HCT116 (cell line): Measurements from ENCODE around the gene MAMLD1. TPM values are rescaled to one million over a fixed set of nuclear protein-coding genes. Genes with fewer than 3 reads are reported as not detected.

ENCODE experiments used
- ATAC-seq: fragments of 200-7000 bp; cut with Tn5 transposase; 2 replicates; pipeline ENCODE4 v1.9.1; 2020; ENCODE audit warnings: mild to moderate bottlenecking, moderate library complexity
- BruUV-seq: library from RNA; stranded (reverse); fragments of 400-500 nt; replicated peaks from 2 replicates; lab custom pipeline; 2021; lab: Mats Ljungman, UMichigan
- CTCF ChIA-PET: fragments of 300-600 bp; sonication (Branson Sonifier 250); formaldehyde crosslinking; loops from one replicate; lab custom pipeline; 2021; ENCODE audit warnings: antibody characterized with exemption; lab: Charles Lee
- POLR2A ChIA-PET: fragments of 300-600, 350-600 bp; sonication (Branson Sonifier 250); formaldehyde crosslinking; loops from one replicate; lab custom pipeline; 2021; ENCODE audit warnings: antibody characterized with exemption; lab: Charles Lee
- RAD21 ChIA-PET, 2 experiments: fragments of 300-600 bp; sonication (Branson Sonifier 250); formaldehyde crosslinking; loops; one replicate each; lab custom pipeline; 2023; ENCODE audit warnings: low total read pairs in 2 of 2; ENCODE audit not compliant: uncharacterized antibody in 2 of 2, unreplicated experiment in 2 of 2, low non-redundant PET in 1 of 2; lab: Charles Lee
- DNase-seq: peaks from one replicate; pipeline ENCODE4 v3.0.0-alpha.2; 2010; ENCODE audit warnings: low read depth, low spot score
- H2AFZ ChIP-seq: fragments of 200-600 bp; shearing (Covaris generic), sonication (generic); 2 replicates; pipeline ENCODE4 v1.6.1; 2017; ENCODE audit warnings: low read depth, mixed run types, mixed read lengths, antibody characterized with exemption, low read length; ENCODE audit not compliant: poor library complexity, severe bottlenecking
- H3K27ac ChIP-seq: 2 replicates; pipeline ENCODE4 v1.5.1; 2012; ENCODE audit warnings: low read depth, low read length
- H3K27me3 ChIP-seq: fragments of 200-600 bp; sonication (generic); 2 replicates; pipeline ENCODE4 v1.6.1; 2016; ENCODE audit warnings: mixed run types, low read length, mixed read lengths; ENCODE audit not compliant: insufficient read depth
- H3K36me3 ChIP-seq, 2 experiments: fragments of 200-500 bp in 1 of 2; fragments of 200-600 bp in 1 of 2; sonication (Bioruptor generic) in 1 of 2; sonication (generic) in 1 of 2; 2 replicates each; pipeline versions ENCODE4 v1.5.1 to v1.6.1; 2014 to 2016; ENCODE audit warnings: low read length in 2 of 2, inconsistent platforms in 1 of 2, mixed read lengths in 1 of 2, mixed run types in 1 of 2; ENCODE audit not compliant: insufficient read depth in 2 of 2, control insufficient read depth in 1 of 2
- H3K4me1 ChIP-seq, 2 experiments: fragments of 200-600 bp in 1 of 2; sonication (generic) in 1 of 2; 2 replicates each; pipeline versions ENCODE4 v1.5.1 to v1.6.1; 2012 to 2017; ENCODE audit warnings: low read length in 2 of 2, inconsistent platforms in 1 of 2, mild to moderate bottlenecking in 1 of 2, mixed read lengths in 1 of 2, mixed run types in 1 of 2, moderate library complexity in 1 of 2; ENCODE audit not compliant: insufficient read depth in 2 of 2, control insufficient read depth in 1 of 2
- H3K4me2 ChIP-seq: fragments of 200-600 bp; sonication (generic); 2 replicates; pipeline ENCODE4 v1.6.1; 2017; ENCODE audit warnings: mixed run types, low read length, mixed read lengths
- H3K4me3 ChIP-seq, 2 experiments: fragments of 200-600 bp in 1 of 2; sonication (generic) in 1 of 2; replicated peaks in 1 of 2; 2 replicates each; pipeline ENCODE4 v1.5.1; 2011 to 2016; ENCODE audit warnings: low read length in 2 of 2, control low read depth in 1 of 2, low read depth in 1 of 2, mild to moderate bottlenecking in 1 of 2, mixed read lengths in 1 of 2, mixed run types in 1 of 2
- H3K79me2 ChIP-seq: fragments of 200-600 bp; sonication (generic); 2 replicates; pipeline ENCODE4 v1.6.1; 2017; ENCODE audit warnings: mild to moderate bottlenecking, mixed run types, low read length, moderate library complexity, mixed read lengths; ENCODE audit not compliant: insufficient read depth
- H3K9ac ChIP-seq: fragments of 200-600 bp; sonication (generic); 2 replicates; pipeline ENCODE4 v1.6.1; 2016; ENCODE audit warnings: low read length, mixed read lengths
- H3K9me2 ChIP-seq: fragments of 200-600 bp; sonication (generic), shearing (Covaris generic); 2 replicates; pipeline ENCODE4 v1.6.1; 2017; ENCODE audit warnings: mixed run types, mild to moderate bottlenecking, moderate library complexity; ENCODE audit not compliant: insufficient read depth
- H3K9me3 ChIP-seq, 2 experiments: fragments of 200-500 bp in 1 of 2; fragments of 200-600 bp in 1 of 2; sonication (Bioruptor generic) in 1 of 2; sonication (generic) in 1 of 2; 2 replicates each; pipeline ENCODE4 v1.6.1; 2014 to 2017; ENCODE audit warnings: low read length in 2 of 2, mixed read lengths in 2 of 2, inconsistent platforms in 1 of 2, low read depth in 1 of 2, mild to moderate bottlenecking in 1 of 2, mixed run types in 1 of 2, moderate library complexity in 1 of 2; ENCODE audit not compliant: control insufficient read depth in 1 of 2, insufficient read depth in 1 of 2
- H4K20me1 ChIP-seq: fragments of 200-600 bp; sonication (generic), shearing (Covaris generic); 2 replicates; pipeline ENCODE4 v1.6.1; 2017; ENCODE audit warnings: mixed run types, mild to moderate bottlenecking, moderate library complexity; ENCODE audit not compliant: insufficient read depth
- ATF3 ChIP-seq: IDR thresholded peaks from 2 replicates; pipeline ENCODE4 v1.6.1; 2012
- EGR1 ChIP-seq: IDR thresholded peaks from 2 replicates; pipeline ENCODE4 v1.6.1; 2012; ENCODE audit warnings: low read depth
- ELF1 ChIP-seq: IDR thresholded peaks from 2 replicates; pipeline ENCODE4 v1.6.1; 2012; ENCODE audit warnings: low read depth, borderline replicate concordance
- EZH2 ChIP-seq: fragments of 200-600 bp; sonication (generic); IDR thresholded peaks from 2 replicates; pipeline ENCODE4 v1.6.1; 2017; ENCODE audit warnings: antibody characterized with exemption, mixed run types
- EZH2phosphoT487 ChIP-seq: fragments of 200-600 bp; IDR thresholded peaks from 2 replicates; pipeline ENCODE4 v1.6.1; 2018; ENCODE audit warnings: antibody characterized with exemption, borderline replicate concordance
- FOSL1 ChIP-seq: IDR thresholded peaks from 2 replicates; pipeline ENCODE4 v1.6.1; 2012; ENCODE audit warnings: low read depth
- JUND ChIP-seq: IDR thresholded peaks from 2 replicates; pipeline ENCODE4 v1.6.1; 2012
- POLR2A ChIP-seq: IDR thresholded peaks from 2 replicates; pipeline ENCODE4 v1.7.0; 2011; ENCODE audit warnings: borderline replicate concordance; ENCODE audit not compliant: insufficient read depth, insufficient read length; ENCODE audit errors: extremely low read depth
- RAD21 ChIP-seq: IDR thresholded peaks from 2 replicates; pipeline ENCODE4 v1.6.1; 2012; ENCODE audit warnings: low read depth, mild to moderate bottlenecking
- SIN3A ChIP-seq: IDR thresholded peaks from 2 replicates; pipeline ENCODE4 v1.6.1; 2012; ENCODE audit warnings: low read depth
- SP1 ChIP-seq: IDR thresholded peaks from 2 replicates; pipeline ENCODE4 v1.6.1; 2012; ENCODE audit warnings: low read depth
- SRF ChIP-seq: IDR thresholded peaks from 2 replicates; pipeline ENCODE4 v1.6.1; 2012; ENCODE audit warnings: low read depth
- TCF7L2 ChIP-seq: IDR thresholded peaks from 2 replicates; pipeline ENCODE4 v1.7.0; 2011; ENCODE audit warnings: borderline replicate concordance, inconsistent platforms; ENCODE audit not compliant: insufficient read depth, insufficient read length; ENCODE audit errors: extremely low read depth
- YY1 ChIP-seq: IDR thresholded peaks from 2 replicates; pipeline ENCODE4 v1.6.1; 2011; ENCODE audit warnings: low read length, low read depth, moderate library complexity, mild to moderate bottlenecking; ENCODE audit not compliant: insufficient replicate concordance; ENCODE audit errors: extremely low read depth
- ZFX ChIP-seq: fragments of 450-650 bp; IDR thresholded peaks from 2 replicates; pipeline ENCODE4 v1.6.1; 2017
- ZNF274 ChIP-seq: fragments of 200-500 bp; sonication (Bioruptor generic); IDR thresholded peaks from 2 replicates; pipeline ENCODE4 v1.6.1; 2014; ENCODE audit warnings: mild to moderate bottlenecking, low read depth, low read length, inconsistent platforms
- intact Hi-C: fragments of 100-400 bp; cut with micrococcal nuclease; formaldehyde crosslinking; loops from 2 replicates; pipeline ENCODE4 v1.10.0; 2022
- total RNA-seq: library from RNA; stranded (reverse); gene quantifications from one replicate; pipeline ENCODE4 v1.2.1, GENCODE V29; 2021; ENCODE audit not compliant: unreplicated experiment
- TF ChIP-seq, protein P1 (sequence below): IDR thresholded peaks from 2 replicates; pipeline ENCODE4 v1.6.1; 2012

Gene MAMLD1
- total RNA-seq, 1 experiment from 2014 or later: 3.6 TPM

DNA sequence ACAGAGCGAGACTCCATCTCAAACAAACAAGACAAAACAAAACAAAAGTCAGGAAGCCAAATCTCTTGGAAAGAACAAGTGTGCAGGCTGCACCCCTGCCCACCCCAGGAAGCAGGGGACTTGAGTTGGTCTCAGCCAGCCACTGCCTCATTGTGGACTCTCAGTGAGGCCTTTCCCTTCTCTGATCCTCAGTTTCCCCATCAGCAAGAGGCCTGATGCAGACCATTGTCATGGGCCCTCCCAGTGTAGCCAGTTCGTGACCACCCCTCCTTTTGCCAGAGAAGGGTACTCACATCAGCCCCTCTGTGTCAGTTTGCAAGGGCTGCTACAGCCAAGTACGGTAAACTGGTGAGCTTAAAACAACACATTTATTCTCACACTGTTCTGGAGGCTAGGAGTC lies 48.9 kb upstream of the MAMLD1 start:
- Histone ChIP-seq H2AFZ (no peak overlapping the region), H3K27ac (no peak overlapping the region), H3K4me1 (no peaks in the 10 kb centered on the region), H4K20me1 (no peaks in the 10 kb centered on the region), H3K9me3 (no peaks in the 10 kb centered on the region)
- ATAC-seq: no peak
- RAD21 ChIA-PET: no interaction called here
- intact Hi-C loops: no loop called here
- TF ChIP-seq RAD21 (no peak), POLR2A (no peak), SIN3A (no peak), YY1 (no peak)
- TF ChIP-seq, all 23 proteins: peak for 0
- no TSS peak for BruUV-seq
- Histone ChIP-seq H3K9me2 (no peaks in the 10 kb centered on the region), H3K79me2 (no peaks in the 10 kb centered on the region), H3K4me2 (no peak overlapping the region), H3K4me3 (no peak overlapping the region), H3K36me3 (no peaks in the 10 kb centered on the region), H3K27me3 (no peaks in the 10 kb centered on the region), H3K9ac (no peak overlapping the region)
- POLR2A ChIA-PET: no interaction called here
- CTCF ChIA-PET: no interaction called here
- DNase-seq: no peak

GRCh38 chrX:150316564-150316963 lies 46.6 kb upstream of the MAMLD1 start:
- POLR2A ChIA-PET: no interaction called here
- no peak for DNase-seq
- no peaks in the 10 kb centered on the region for H4K20me1 ChIP-seq
- no peak overlapping the region for H3K4me3 ChIP-seq
- H3K36me3 ChIP-seq: no peaks in the 10 kb centered on the region
- no peaks in the 10 kb centered on the region for H3K9me2 ChIP-seq
- H3K27me3 ChIP-seq: no peaks in the 10 kb centered on the region
- ATAC-seq: no peak
- CTCF ChIA-PET: no interaction called here
- H3K4me1 ChIP-seq: no peaks in the 10 kb centered on the region
- no peak overlapping the region for H3K9ac ChIP-seq
- RAD21 ChIA-PET: no interaction called here
- no peak overlapping the region for H3K4me2 ChIP-seq
- no peak overlapping the region for H2AFZ ChIP-seq
- TF ChIP-seq FOSL1: no peak
- no peak for TF ChIP-seq SRF
- TF ChIP-seq EZH2phosphoT487: no peak
- TF ChIP-seq ATF3: no peak
- no peak for TF ChIP-seq JUND
- no peak for TF ChIP-seq ELF1
- no peak for TF ChIP-seq EGR1
- no peak for TF ChIP-seq POLR2A
- TF ChIP-seq YY1: no peak
- no peak for TF ChIP-seq ZNF274
- TF ChIP-seq EZH2: no peak
- no peak for TF ChIP-seq TCF7L2
- TF ChIP-seq RAD21: no peak
- no peak for TF ChIP-seq ZFX
- no peak for TF ChIP-seq SP1
- TF ChIP-seq SIN3A: no peak
- TF ChIP-seq, protein P1, sequence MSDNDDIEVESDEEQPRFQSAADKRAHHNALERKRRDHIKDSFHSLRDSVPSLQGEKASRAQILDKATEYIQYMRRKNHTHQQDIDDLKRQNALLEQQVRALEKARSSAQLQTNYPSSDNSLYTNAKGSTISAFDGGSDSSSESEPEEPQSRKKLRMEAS: no peak
- intact Hi-C loops: no loop called here
- H3K79me2 ChIP-seq: no peaks in the 10 kb centered on the region
- no TSS peak for BruUV-seq
- no peaks in the 10 kb centered on the region for H3K9me3 ChIP-seq
- H3K27ac ChIP-seq: no peak overlapping the region
